ENCODE data around the gene CERCAM.
A peak's percentile ranks its signal among the peaks of the same experiment; 100 is the strongest.

CERCAM gene

DNA sequence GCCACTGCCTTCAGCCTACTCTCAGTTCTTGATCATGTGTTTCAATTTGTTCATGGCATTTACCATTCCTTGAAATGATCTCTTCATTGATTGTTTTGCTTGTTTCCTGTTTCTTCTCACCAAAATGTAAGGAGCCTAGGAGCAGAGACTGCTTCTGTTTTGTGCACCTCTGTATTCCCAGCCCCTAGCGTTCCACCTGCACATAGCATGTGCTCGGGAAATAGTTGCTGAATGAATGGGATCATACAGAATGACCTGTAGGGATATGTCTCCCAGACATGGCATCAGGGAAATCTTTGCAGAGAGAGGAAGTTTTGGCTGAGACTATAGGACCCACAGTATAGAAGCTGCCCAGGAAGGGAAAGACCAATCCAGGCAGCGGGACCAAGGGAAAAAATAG, 6.2 kb upstream of the CERCAM start:
- TF ChIP-seq CTCF (IDR thresholded peaks at IDR 0.05; ENCODE audit: control extremely low read depth, extremely low read depth, low read depth, missing control alignments): no peak
- CTCF ChIA-PET: interaction anchor here (5.8 kb wide), 1 partner anchor 53 kb away, joined by 59 read pairs; no protein-coding TSS in a partner anchor
- POLR2A ChIA-PET: no interaction called here
- no peak for DNase-seq (ENCODE audit: extremely low spot score)

DNA sequence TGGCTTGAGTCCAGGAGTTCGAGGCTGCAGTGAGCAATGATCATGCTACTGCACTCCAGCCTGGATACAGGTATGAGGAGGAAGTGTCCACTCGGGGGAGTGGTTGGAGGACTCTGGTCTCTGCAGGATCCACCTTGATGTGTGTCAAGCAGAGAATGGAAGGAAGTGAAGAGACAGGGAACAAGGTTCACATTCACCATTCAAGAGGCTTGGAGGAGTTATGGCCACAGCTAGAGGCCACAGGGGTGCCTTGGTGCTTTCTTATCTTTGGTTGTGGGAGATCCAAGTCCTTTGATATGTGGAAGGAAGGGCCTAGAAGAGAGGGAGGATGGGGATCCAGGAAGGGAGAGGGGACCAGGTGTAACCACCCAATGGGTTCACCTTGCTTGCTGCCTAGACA, 5.4 kb upstream of the CERCAM start:
- CTCF ChIA-PET: interaction anchor here (5.8 kb wide), 1 partner anchor 54 kb away, joined by 59 read pairs; no protein-coding TSS in a partner anchor
- DNase-seq (ENCODE audit: extremely low spot score): no peak
- POLR2A ChIA-PET: no interaction called here
- no peak for TF ChIP-seq CTCF (IDR thresholded peaks at IDR 0.05; ENCODE audit: control extremely low read depth, extremely low read depth, low read depth, missing control alignments)

- TF ChIP-seq CTCF (IDR thresholded peaks at IDR 0.05; ENCODE audit: control extremely low read depth, extremely low read depth, low read depth, missing control alignments): no peak
- POLR2A ChIA-PET: no interaction called here
- no peak for DNase-seq (ENCODE audit: extremely low spot score)
- CTCF ChIA-PET: interaction anchor here (5.8 kb wide), 1 partner anchor 54 kb away, joined by 59 read pairs; no protein-coding TSS in a partner anchor
These were observed 4.6 kb upstream of the CERCAM start for GRCh38 chr9:128416014-128416413.

DNA sequence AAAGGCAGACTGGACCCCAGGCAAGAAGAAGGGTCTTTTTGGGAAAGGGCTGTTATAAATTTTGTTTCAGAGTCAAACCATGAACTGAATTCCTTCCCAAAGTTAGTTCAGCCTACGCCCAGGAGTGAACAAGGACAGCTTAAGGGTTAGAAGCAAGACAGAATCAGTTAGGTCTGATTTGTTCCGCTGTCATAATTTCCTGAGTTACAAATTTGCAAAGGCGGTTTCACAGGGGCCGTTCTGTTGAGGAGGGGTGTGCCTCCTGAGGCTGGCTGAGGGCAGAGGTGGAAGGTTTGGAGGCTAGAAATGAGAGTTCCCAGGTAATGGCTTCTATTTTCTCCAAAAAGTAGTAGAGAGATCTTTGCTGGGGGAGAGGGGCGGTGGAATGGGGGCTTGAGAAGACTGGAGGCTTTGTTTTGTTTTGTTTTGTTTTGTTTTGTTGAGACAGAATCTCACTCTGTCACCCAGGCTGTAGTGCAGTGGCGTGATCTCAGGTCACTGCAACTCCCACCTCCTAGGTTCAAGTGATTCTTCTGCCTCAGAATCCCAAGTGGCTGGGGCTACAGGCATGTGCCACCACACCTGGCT, 4.1 kb upstream of the CERCAM start:
- DNase-seq (ENCODE audit: extremely low spot score): no peak
- no peak for TF ChIP-seq CTCF (IDR thresholded peaks at IDR 0.05; ENCODE audit: control extremely low read depth, extremely low read depth, low read depth, missing control alignments)
- ChIA-PET POLR2A (no interaction called here), CTCF (interaction anchor here (5.8 kb wide), 1 partner anchor 55 kb away, joined by 59 read pairs; no protein-coding TSS in a partner anchor)

- no peak for TF ChIP-seq CTCF (IDR thresholded peaks at IDR 0.05; ENCODE audit: control extremely low read depth, extremely low read depth, low read depth, missing control alignments)
- ChIA-PET POLR2A (interaction anchor here (0.7 to 0.8 kb wide), 2 partner anchors 133 to 210 kb away, joined by 3 to 4 read pairs; partner anchors contain the start of gene SPTAN1), CTCF (interaction anchor here (0.7 to 7.6 kb wide), 31 partner anchors 9 to 509 kb away, joined by 3 to 49 read pairs (median 4); no protein-coding TSS in a partner anchor)
- DNase-seq (ENCODE audit: extremely low spot score): no peak
These were observed 1.4 kb upstream of the CERCAM start for GRCh38 chr9:128419061-128419925.

GRCh38 chr9:128420060-128420650, 502 bp upstream of the CERCAM start:
- peak; percentile 93 for DNase-seq (ENCODE audit: extremely low spot score)
- TF ChIP-seq CTCF (IDR thresholded peaks at IDR 0.05; ENCODE audit: control extremely low read depth, extremely low read depth, low read depth, missing control alignments): peak; percentile 82
- ChIA-PET CTCF (interaction anchor here (0.7 to 7.6 kb wide), 35 partner anchors 8 to 508 kb away, joined by 3 to 49 read pairs (median 3); partner anchors contain the start of genes ODF2 and SPOUT1), POLR2A (interaction anchor here (0.7 to 1.2 kb wide), 3 partner anchors 49 to 211 kb away, joined by 3 to 4 read pairs (median 3); partner anchors contain the start of genes SPTAN1 and URM1)
